Measurements from ENCODE around the gene LIX1L. TPM values are rescaled to one million over a fixed set of nuclear protein-coding genes. Genes with fewer than 3 reads are reported as not detected.

LIX1L gene
- total RNA-seq (10 to 100 TPM; 21.4 to 21.5 TPM), total RNA-seq (24.6 to 224 (median 83.7) reads per million in 172 experiments)
- polyA plus RNA-seq (2013, experiment 1 of 2), result 38.2 TPM
- 31.4 TPM for polyA plus RNA-seq (2013, experiment 2 of 2)

DNA sequence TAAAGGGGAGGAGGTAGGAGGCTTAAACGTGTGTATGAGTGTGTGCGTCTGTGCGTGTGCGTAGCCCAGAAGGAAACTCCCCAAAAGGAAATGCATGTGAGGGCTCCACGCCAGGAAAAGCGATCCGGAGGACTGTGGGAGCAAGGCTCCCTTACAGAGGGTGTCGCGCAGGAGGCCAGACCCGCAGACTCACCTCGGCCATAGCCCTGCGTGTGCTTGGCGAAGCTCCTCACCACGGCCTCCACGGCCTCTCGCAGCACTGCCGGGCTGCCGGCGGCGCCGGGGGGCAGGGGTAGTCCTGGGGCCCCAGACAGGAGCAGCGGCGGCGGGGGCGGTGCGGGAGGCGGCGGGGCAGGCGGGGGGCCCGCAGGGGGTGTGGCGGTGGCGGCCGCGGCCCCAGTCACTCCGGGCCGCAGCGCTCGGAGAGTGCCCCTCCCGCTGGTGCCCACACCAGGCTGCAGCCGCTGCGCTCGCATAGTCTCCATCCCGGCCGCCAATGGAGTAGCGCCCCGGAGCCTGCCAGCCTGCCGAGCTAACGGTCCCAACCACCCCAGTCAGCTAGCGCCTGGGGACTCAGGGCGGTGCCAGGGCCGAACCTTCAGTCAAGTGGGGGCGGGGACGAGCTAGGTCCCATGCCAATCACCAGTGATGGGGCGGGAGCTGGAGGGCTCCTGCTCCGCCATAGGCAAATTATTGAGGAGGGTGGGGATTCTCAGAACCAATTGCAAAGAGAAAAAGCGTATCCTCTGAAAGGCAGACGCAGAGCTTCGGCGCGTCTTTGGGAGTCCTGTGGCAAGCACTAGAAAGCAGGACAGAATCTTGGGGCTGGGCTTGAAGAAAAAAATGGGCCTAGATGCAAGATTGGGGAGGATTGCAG is at the start of gene LIX1L:
Gene LIX1L, minus strand, starts transcription at position 575 of the 877 bp plus-strand sequence. Its CDS starts 90 bp downstream, at position 485.
- H3K27ac Mint-ChIP-seq, result peak within 1 kb of the TSS; percentile 87
- H3K9me3 Mint-ChIP-seq, result no peaks in the 10 kb centered on the region
- H3K27me3 Mint-ChIP-seq, result no peaks in the 10 kb centered on the region
- peak within 1 kb of the TSS; percentile 96 for H3K4me3 Mint-ChIP-seq
- ATAC-seq (ENCODE audit: poor library complexity), result peak; percentile 86
- Histone ChIP-seq H3K4me1 (ENCODE audit: insufficient read depth, low read length) (peaks cover 66% of the 10 kb centered on the region), H3K27ac (ENCODE audit: low read depth in 1 of 2, low read length in 2 of 2) (peak within 1 kb of the TSS; percentile 75 to 76), H3K9me3 (ENCODE audit: control insufficient read depth in 1 of 2, insufficient read depth in 1 of 2, low read length in 2 of 2) (no peaks in the 10 kb centered on the region), H3K4me3 (ENCODE audit: low read length) (peak within 1 kb of the TSS; percentile 83), H3K27me3 (ENCODE audit: control insufficient read depth in 1 of 2, insufficient read depth in 2 of 2, low read length in 2 of 2) (no peaks in the 10 kb centered on the region), H3K36me3 (ENCODE audit: insufficient read depth, low read length) (peaks cover 10% of the 10 kb centered on the region)
- intact Hi-C loops (cut with DNase I, micrococcal nuclease), result loop anchor here (1.0 to 5.0 kb wide), 4 partner anchors 30 to 1585 kb away; partner anchors contain the start of genes PEX11B (in 2 of the 2), RBM8A (in 2 of the 2), BCL9 (in 1 of the 2) and PIAS3 (in 1 of the 2)
- peaks cover 76% of the 10 kb centered on the region for H3K4me1 Mint-ChIP-seq (ENCODE audit: low read depth)
- TF ChIP-seq, protein P1, sequence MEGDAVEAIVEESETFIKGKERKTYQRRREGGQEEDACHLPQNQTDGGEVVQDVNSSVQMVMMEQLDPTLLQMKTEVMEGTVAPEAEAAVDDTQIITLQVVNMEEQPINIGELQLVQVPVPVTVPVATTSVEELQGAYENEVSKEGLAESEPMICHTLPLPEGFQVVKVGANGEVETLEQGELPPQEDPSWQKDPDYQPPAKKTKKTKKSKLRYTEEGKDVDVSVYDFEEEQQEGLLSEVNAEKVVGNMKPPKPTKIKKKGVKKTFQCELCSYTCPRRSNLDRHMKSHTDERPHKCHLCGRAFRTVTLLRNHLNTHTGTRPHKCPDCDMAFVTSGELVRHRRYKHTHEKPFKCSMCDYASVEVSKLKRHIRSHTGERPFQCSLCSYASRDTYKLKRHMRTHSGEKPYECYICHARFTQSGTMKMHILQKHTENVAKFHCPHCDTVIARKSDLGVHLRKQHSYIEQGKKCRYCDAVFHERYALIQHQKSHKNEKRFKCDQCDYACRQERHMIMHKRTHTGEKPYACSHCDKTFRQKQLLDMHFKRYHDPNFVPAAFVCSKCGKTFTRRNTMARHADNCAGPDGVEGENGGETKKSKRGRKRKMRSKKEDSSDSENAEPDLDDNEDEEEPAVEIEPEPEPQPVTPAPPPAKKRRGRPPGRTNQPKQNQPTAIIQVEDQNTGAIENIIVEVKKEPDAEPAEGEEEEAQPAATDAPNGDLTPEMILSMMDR (IDR thresholded peaks at IDR 0.05), result no peak
- DNase-seq, result peak; percentile 87 to 98 (median 93)
- POLR2A ChIA-PET, result interaction anchor here (0.9 to 8.8 kb wide), 32 partner anchors 8 to 133 kb away, joined by 3 to 213 read pairs (median 7); partner anchors contain the start of genes ANKRD34A, ANKRD35, NUDT17 and PEX11B
- CTCF ChIA-PET, result interaction anchor here (0.7 to 3.8 kb wide), 6 partner anchors 10 to 112 kb away, joined by 3 to 19 read pairs (median 6); partner anchors contain the start of genes NUDT17 and RBM8A
- peaks cover 27% of the 10 kb centered on the region for H3K36me3 Mint-ChIP-seq (ENCODE audit: low read depth)

DNA sequence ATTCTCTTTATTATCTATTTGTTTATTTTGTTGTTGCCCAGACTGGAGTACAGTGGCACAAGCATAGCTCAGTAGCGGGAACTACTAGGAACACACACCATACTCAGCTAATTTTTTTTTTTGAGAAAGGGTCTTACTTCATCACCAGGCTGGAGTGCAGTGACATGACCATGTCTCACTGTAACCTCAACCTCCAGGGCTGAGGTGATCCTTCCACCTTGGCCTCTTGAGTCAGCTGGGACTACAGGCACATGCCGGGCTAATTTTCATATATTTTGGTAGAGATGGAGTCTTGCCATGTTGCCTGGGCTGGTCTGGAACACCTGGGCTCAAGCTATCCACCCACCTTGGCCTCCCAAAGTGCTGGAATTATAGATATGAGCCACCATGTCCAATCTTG is 43.9 kb upstream of the LIX1L start:
- Histone ChIP-seq H3K4me1 (ENCODE audit: insufficient read depth, low read length) (peaks cover 86% of the 10 kb centered on the region), H3K27ac (ENCODE audit: low read depth in 1 of 2, low read length in 2 of 2) (peak overlapping the region; percentile 41 to 63), H3K9me3 (ENCODE audit: control insufficient read depth in 1 of 2, insufficient read depth in 1 of 2, low read length in 2 of 2) (no peaks in the 10 kb centered on the region), H3K36me3 (ENCODE audit: insufficient read depth, low read length) (no peaks in the 10 kb centered on the region), H3K27me3 (ENCODE audit: control insufficient read depth in 1 of 2, insufficient read depth in 2 of 2, low read length in 2 of 2) (no peaks in the 10 kb centered on the region), H3K4me3 (ENCODE audit: low read length) (no peak overlapping the region)
- ATAC-seq (ENCODE audit: poor library complexity) (no peak), DNase-seq (no peak)
- peak overlapping the region; percentile 95 for H3K27ac Mint-ChIP-seq
- H3K4me3 Mint-ChIP-seq, result peak overlapping the region; percentile 72
- H3K4me1 Mint-ChIP-seq (ENCODE audit: low read depth), result peaks cover 75% of the 10 kb centered on the region
- H3K9me3 Mint-ChIP-seq, result no peaks in the 10 kb centered on the region
- peaks cover 15% of the 10 kb centered on the region for H3K36me3 Mint-ChIP-seq (ENCODE audit: low read depth)
- CTCF ChIA-PET, result interaction anchor here (1.1 to 1.2 kb wide), 2 partner anchors 20 to 24 kb away, joined by 3 to 6 read pairs; no protein-coding TSS in a partner anchor
- TF ChIP-seq, protein P1 (IDR thresholded peaks at IDR 0.05), result no peak
- POLR2A ChIA-PET, result interaction anchor here (0.7 to 4.1 kb wide), 8 partner anchors 10 to 83 kb away, joined by 3 to 37 read pairs (median 8); partner anchors contain the start of genes ANKRD34A, LIX1L, PEX11B and POLR3GL
- no peaks in the 10 kb centered on the region for H3K27me3 Mint-ChIP-seq
- intact Hi-C loops (cut with DNase I, micrococcal nuclease), result no loop called here

DNA sequence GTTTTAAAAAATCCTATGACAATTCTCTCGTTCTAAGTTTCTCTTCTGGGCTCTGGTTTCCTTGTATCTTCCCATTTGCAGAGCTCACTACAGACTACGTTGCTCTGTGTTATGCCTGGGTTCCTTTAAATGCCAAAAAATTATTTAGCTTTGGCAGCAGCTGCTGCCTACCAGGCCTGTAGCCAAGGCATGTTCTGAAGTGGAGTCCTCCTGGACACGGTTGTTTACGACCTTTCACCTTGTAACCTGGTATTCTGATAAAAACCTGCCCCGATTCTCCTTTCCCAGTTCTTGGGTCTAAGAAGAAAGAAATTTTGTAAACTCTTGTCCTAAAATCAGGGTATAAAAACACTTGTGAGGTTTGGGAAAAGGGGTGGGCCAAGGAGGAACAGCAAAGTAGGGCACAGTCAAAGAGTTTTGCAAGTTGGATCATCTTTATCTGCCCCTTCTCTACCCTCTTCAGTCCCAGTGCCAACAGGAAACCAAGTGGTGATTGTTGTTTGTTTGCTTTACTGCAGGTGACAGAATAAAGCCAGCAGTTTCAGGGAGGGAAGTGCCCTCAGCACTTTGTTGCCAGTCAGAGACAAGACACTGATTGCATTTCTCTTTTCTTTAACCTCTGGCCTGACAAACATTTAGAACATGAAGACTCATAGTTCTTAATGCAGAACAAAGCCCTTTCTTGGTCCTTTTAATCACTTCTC is 41.7 kb upstream of the LIX1L start:
- ChIA-PET CTCF (interaction anchor here (0.7 kb wide), 1 partner anchor 22 kb away, joined by 3 read pairs; no protein-coding TSS in a partner anchor), POLR2A (interaction anchor here (0.8 to 6.3 kb wide), 6 partner anchors 12 to 72 kb away, joined by 3 to 123 read pairs (median 41); partner anchors contain the start of genes LIX1L and RBM8A)
- peak overlapping the region; percentile 91 to 92 for H3K27ac ChIP-seq (ENCODE audit: low read depth in 1 of 2, low read length in 2 of 2)
- H3K9me3 ChIP-seq (ENCODE audit: control insufficient read depth in 1 of 2, insufficient read depth in 1 of 2, low read length in 2 of 2), result no peaks in the 10 kb centered on the region
- Mint-ChIP-seq H3K27ac (peak overlapping the region; percentile 95), H3K36me3 (ENCODE audit: low read depth) (peaks cover 37% of the 10 kb centered on the region), H3K4me1 (ENCODE audit: low read depth) (peaks cover 61% of the 10 kb centered on the region), H3K27me3 (no peaks in the 10 kb centered on the region), H3K9me3 (no peaks in the 10 kb centered on the region), H3K4me3 (peak overlapping the region; percentile 95)
- DNase-seq, result peak in 9 of 14 experiments; percentile 17 to 86 (median 44)
- H3K36me3 ChIP-seq (ENCODE audit: insufficient read depth, low read length), result peaks cover 12% of the 10 kb centered on the region
- peak overlapping the region; percentile 61 for H3K4me3 ChIP-seq (ENCODE audit: low read length)
- ATAC-seq (ENCODE audit: poor library complexity), result peak; percentile 37
- TF ChIP-seq, protein P1 (IDR thresholded peaks at IDR 0.05), result no peak
- H3K4me1 ChIP-seq (ENCODE audit: insufficient read depth, low read length), result peaks cover 66% of the 10 kb centered on the region
- intact Hi-C loops (cut with DNase I, micrococcal nuclease), result loop anchor here in 1 of 2 experiments (1.0 to 5.0 kb wide), 2 partner anchors 20 to 37 kb away; partner anchors contain the start of genes ANKRD34A and POLR3GL
- H3K27me3 ChIP-seq (ENCODE audit: control insufficient read depth in 1 of 2, insufficient read depth in 2 of 2, low read length in 2 of 2), result no peaks in the 10 kb centered on the region
